ENCODE data around the gene SMARCB1.
A peak's percentile ranks its signal among the peaks of the same experiment; 100 is the strongest.
"Not testable (repeated sequence)": the region's sequence is repeated elsewhere in the genome, so short reads cannot be mapped to it uniquely, and the experiment has no call there.

The SMARCB1 gene

GRCh38 chr22:23847991-23848864, 61.5 kb downstream of the SMARCB1 start:
- no peak for DNase-seq

GRCh38 chr22:23849009-23850006, 62.5 kb downstream of the SMARCB1 start:
- peak; percentile 46 for DNase-seq

- no peak for DNase-seq
Measured at GRCh38 chr22:23850136-23850611, 63.4 kb downstream of the SMARCB1 start.

DNA sequence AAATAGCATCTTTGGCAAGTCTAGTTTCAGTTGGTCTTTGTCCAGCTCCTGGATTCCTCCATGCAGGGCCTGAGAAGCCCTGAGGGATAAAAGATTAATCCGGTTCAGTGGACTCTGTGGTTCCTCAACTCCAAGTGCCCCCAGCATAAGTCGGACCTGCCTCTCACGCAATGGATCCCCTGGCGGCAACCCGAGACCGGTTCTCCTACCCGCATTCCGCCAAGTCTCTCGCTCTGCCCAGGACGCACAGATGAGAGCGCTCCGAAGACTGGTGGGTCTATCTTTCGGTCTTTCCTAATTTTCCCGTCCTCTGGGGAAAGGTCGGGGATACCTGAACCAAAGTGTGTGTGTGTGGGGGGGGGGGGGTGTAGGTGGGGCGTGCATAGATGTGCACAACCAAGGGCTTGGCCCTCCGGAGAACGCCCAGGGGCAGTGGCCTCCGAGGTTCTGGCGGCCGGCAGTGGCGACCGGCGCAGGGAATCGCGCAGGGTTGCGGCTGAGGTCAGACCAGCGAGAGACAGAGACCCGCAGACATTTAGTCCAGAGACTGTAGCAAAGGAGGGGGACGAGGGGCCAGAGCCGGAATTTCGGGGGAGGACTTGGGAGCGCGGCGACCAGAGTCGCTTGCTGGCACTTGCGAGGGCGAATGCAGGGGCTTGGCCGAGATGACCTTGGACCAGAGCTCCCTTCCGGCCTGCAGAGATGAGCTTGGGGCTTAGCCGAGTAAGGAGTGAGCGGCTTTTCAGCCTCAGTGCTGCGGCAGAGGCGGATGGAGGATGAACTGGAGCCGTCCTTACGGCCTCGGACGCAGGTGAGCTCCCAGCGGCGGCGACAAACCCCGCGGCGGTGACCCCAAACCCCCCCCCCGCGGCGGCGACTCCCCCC, 70.2 kb downstream of the SMARCB1 start:
- DNase-seq: no peak

- peak; percentile 93 for DNase-seq
Measured at GRCh38 chr22:23857606-23858483, 71.1 kb downstream of the SMARCB1 start, which contains the start of gene SLC2A11. Gene SLC2A11, plus strand, starts transcription at chr22:23857875. Its CDS starts 125 bp downstream, at chr22:23858000.

GRCh38 chr22:23858484-23858815, 71.7 kb downstream of the SMARCB1 start:
- no peak for DNase-seq

GRCh38 chr22:23859201-23859600, 72.4 kb downstream of the SMARCB1 start:
- DNase-seq: no peak

GRCh38 chr22:23860187-23860586, 73.4 kb downstream of the SMARCB1 start:
- not testable (repeated sequence) for DNase-seq

GRCh38 chr22:23862103-23862502, 75.3 kb downstream of the SMARCB1 start:
- peak; percentile 24 for DNase-seq

DNA sequence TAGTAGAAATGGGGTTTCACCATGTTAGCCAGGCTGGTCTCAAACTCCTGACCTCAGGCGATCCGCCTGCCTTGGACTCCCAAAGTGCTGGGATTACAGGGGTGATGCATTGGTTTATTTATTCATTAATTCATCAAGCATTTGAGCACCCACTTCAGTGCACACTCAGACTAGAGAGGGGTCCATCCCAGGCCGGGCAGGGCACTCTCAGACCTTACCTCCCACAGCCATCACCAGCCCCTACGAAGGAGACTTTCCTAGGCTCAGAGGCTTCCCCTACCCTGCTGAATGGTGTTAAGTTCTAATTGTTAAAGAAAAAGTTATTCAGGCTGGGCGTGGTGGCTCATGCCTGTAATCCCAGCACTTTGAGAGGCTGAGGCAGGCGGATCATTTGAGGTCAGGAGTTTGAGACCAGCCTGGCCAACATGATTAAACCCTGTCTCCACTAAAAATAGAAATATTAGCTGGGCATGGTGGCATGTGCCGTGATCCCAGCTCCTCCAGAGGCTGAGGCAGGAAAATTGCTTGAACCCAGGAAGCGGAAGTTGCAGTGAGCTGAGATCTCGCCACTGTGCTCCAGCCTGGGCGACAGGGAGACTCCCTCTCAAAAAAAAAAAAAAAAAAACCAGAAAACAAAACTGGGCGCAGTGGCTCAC, 77.9 kb downstream of the SMARCB1 start:
- DNase-seq: not testable (repeated sequence)

DNA sequence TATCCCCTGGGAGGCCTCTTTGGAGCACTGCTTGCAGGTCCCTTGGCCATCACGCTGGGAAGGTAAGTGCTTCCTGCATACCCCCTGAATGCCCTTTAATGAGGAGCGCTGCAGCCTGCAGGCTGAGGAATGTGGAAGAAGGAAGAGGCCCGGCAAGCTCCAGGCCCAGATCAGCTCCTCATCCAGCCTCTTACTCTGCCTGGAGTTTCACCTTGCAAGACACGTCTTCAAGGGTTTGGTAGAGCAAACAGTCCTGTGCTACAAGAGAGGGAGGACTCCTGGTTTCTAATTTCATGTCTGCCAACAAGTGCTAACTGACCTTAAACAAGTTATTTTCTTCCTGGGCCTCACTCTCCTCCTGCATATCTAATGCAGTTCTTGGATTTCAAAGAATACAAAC, 81.8 kb downstream of the SMARCB1 start:
- no peak for DNase-seq

DNA sequence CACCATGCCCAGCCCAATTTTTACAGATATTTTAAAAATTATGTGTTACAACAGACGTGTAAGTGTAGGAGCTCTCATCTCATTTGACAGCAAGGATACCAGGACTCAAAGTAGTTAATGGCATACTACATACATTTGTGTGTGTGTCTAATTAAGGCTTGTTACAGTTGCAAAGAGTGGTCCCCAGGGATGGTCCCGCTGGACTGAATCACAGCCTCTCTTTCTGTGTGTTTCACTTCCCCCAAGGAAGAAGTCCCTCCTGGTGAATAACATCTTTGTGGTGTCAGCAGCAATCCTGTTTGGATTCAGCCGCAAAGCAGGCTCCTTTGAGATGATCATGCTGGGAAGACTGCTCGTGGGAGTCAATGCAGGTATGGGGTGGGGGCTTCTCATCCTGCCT, 88.1 kb downstream of the SMARCB1 start:
- no peak for DNase-seq

- DNase-seq: no peak
Measured at GRCh38 chr22:23875801-23876200, 89.0 kb downstream of the SMARCB1 start.

DNA sequence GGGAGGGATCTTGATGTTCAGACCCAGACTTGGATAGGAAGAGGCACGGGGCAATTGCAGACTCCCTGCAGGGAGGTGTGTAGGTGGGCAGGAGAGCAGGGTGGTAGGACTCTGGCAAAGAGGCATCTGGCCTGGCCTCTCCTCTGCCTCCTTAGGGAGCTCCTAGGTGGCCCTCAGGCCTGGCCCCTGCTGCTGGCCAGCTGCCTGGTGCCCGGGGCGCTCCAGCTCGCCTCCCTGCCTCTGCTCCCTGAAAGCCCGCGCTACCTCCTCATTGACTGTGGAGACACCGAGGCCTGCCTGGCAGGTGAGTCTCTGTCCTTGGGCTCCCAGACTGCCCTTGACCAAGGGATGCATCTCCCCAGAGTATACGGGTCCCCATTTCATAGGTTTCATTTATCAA, 90.8 kb downstream of the SMARCB1 start:
- no peak for DNase-seq

GRCh38 chr22:23878219-23878618, 91.5 kb downstream of the SMARCB1 start:
- no peak for DNase-seq

GRCh38 chr22:23882370-23882769, 95.6 kb downstream of the SMARCB1 start:
- DNase-seq: no peak

- no peak for DNase-seq
Measured at GRCh38 chr22:23883658-23884057, 96.9 kb downstream of the SMARCB1 start.

DNA sequence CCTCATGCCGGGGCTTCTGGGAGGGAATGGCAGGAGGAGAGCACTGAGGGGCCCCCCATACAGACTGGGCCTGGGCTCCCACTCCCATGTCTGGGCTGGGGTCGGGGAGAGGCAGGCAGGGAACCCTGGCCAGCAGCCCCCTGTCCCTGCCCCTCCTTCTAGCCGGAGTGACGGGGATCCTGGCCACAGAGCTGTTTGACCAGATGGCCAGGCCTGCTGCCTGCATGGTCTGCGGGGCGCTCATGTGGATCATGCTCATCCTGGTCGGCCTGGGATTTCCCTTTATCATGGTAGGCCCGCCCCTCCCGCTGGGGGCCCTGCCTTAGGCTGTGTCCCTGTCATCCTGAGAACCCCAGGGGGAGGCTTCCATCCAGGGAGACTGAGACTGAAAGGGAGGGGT, 97.4 kb downstream of the SMARCB1 start:
- DNase-seq: no peak

Data from NCI-H1694 (cell line).